SK-N-SH (cell line): Measurements from ENCODE around the gene MTMR12. TPM values are rescaled to one million over a fixed set of nuclear protein-coding genes. Genes with fewer than 3 reads are reported as not detected.

Experiments used
- CTCF ChIA-PET: fragments of 300-600, 350-600 bp; formaldehyde crosslinking; extraction: SDS; loops from one replicate; lab custom pipeline; 2021; lab: Yijun Ruan, JAX
- POLR2A ChIA-PET: fragments of 350-600 bp; sonication (Branson Sonifier 250); formaldehyde crosslinking; extraction: SDS; loops from one replicate; lab custom pipeline; 2020; ENCODE audit warnings: antibody characterized with exemption, inconsistent platforms; lab: Yijun Ruan, JAX
- DNase-seq: peaks from one replicate; pipeline ENCODE4 v3.0.0; 2012
- H2AFZ ChIP-seq: fragments of 200-600 bp; sonication (generic); 2 replicates; pipeline ENCODE4 v1.8.1; 2016; ENCODE audit warnings: antibody characterized with exemption, mild to moderate bottlenecking, low read depth
- H3F3A ChIP-seq: fragments of 200-600 bp; sonication (generic); replicated peaks from 2 replicates; pipeline ENCODE3; 2016; ENCODE audit warnings: antibody characterized with exemption, mild to moderate bottlenecking; ENCODE audit not compliant: insufficient read depth
- H3K27ac ChIP-seq, 2 experiments: fragments of 200-500 bp in 1 of 2; fragments of 200-600 bp in 1 of 2; sonication (Bioruptor generic) in 1 of 2; sonication (generic), shearing (Covaris generic) in 1 of 2; 2 replicates each; pipeline versions ENCODE4 v1.5.1 to v1.6.1; 2014 to 2016; ENCODE audit warnings: low read depth in 2 of 2, inconsistent platforms in 1 of 2, low read length in 1 of 2, mild to moderate bottlenecking in 1 of 2, mixed read lengths in 1 of 2
- H3K27me3 ChIP-seq: fragments of 200-600 bp; sonication (generic), shearing (Covaris generic); 2 replicates; pipeline ENCODE4 v1.6.1; 2016; ENCODE audit warnings: mixed run types; ENCODE audit not compliant: insufficient read depth
- H3K36me3 ChIP-seq, 2 experiments: fragments of 200-500 bp in 1 of 2; fragments of 200-600 bp in 1 of 2; sonication (Bioruptor generic) in 1 of 2; sonication (generic) in 1 of 2; replicated peaks in 1 of 2; 2 replicates each; pipeline versions ENCODE3 to v1.5.1; 2014 to 2016; ENCODE audit warnings: low read length in 1 of 2, mild to moderate bottlenecking in 1 of 2; ENCODE audit not compliant: insufficient read depth in 2 of 2, control insufficient read depth in 1 of 2
- H3K4me1 ChIP-seq, 2 experiments: fragments of 200-500 bp in 1 of 2; fragments of 200-600 bp in 1 of 2; sonication (Bioruptor generic) in 1 of 2; sonication (generic), shearing (Covaris generic) in 1 of 2; 2 replicates each; pipeline versions ENCODE4 v1.5.1 to v1.6.1; 2014 to 2016; ENCODE audit warnings: low read depth in 1 of 2, low read length in 1 of 2, mixed run types in 1 of 2; ENCODE audit not compliant: insufficient read depth in 2 of 2, control insufficient read depth in 1 of 2
- H3K4me2 ChIP-seq: fragments of 200-600 bp; sonication (generic), shearing (Covaris generic); 2 replicates; pipeline ENCODE4 v1.6.1; 2017; ENCODE audit warnings: mixed run types
- H3K4me3 ChIP-seq, 2 experiments: fragments of 200-500 bp in 1 of 2; fragments of 200-600 bp in 1 of 2; sonication (Bioruptor generic) in 1 of 2; sonication (generic), shearing (Covaris generic) in 1 of 2; 2 replicates each; pipeline versions ENCODE4 v1.5.1 to v1.8.1; 2014 to 2016; ENCODE audit warnings: low read depth in 2 of 2, inconsistent platforms in 1 of 2, low read length in 1 of 2, mild to moderate bottlenecking in 1 of 2, mixed read lengths in 1 of 2, moderate library complexity in 1 of 2
- H3K79me2 ChIP-seq: fragments of 200-600 bp; sonication (generic); 2 replicates; pipeline ENCODE4 v1.8.1; 2017; ENCODE audit warnings: mild to moderate bottlenecking; ENCODE audit not compliant: insufficient read depth
- H3K9ac ChIP-seq: fragments of 200-600 bp; sonication (generic); 2 replicates; pipeline ENCODE4 v1.6.1; 2017; ENCODE audit warnings: mixed run types
- H3K9me2 ChIP-seq: fragments of 200-600 bp; sonication (generic); 2 replicates; pipeline ENCODE4 v1.6.1; 2017; ENCODE audit warnings: mixed run types
- H3K9me3 ChIP-seq: fragments of 200-600 bp; sonication (generic); 2 replicates; pipeline ENCODE4 v1.6.1; 2017; ENCODE audit warnings: mixed run types, mild to moderate bottlenecking, moderate library complexity
- H4K20me1 ChIP-seq: fragments of 200-600 bp; sonication (generic); 2 replicates; pipeline ENCODE4 v1.6.1; 2017; ENCODE audit warnings: mild to moderate bottlenecking, mixed run types; ENCODE audit not compliant: insufficient read depth
- EZH2phosphoT487 ChIP-seq: fragments of 200-600 bp; sonication (generic); IDR thresholded peaks from 2 replicates; pipeline ENCODE4 v1.6.1; 2017; ENCODE audit warnings: low read depth, mixed run types, mild to moderate bottlenecking, antibody characterized with exemption, moderate library complexity, borderline replicate concordance
- FOSL2 ChIP-seq: IDR thresholded peaks from 2 replicates; pipeline ENCODE4 v1.4.0; 2012; ENCODE audit warnings: low read depth, mild to moderate bottlenecking, moderate library complexity, borderline replicate concordance
- FOXJ3 ChIP-seq: sonication (generic); formaldehyde crosslinking; IDR thresholded peaks from 2 replicates; pipeline ENCODE4 v1.5.1; 2020; ENCODE audit warnings: mild to moderate bottlenecking, missing genetic modification reagents
- FOXM1 ChIP-seq: IDR thresholded peaks from 2 replicates; pipeline ENCODE4 v1.4.0; 2012; ENCODE audit warnings: low read depth, mild to moderate bottlenecking
- GABPA ChIP-seq: IDR thresholded peaks from 2 replicates; pipeline ENCODE4 v1.4.0; 2012; ENCODE audit warnings: low read depth, mild to moderate bottlenecking
- GATA2 ChIP-seq: sonication (generic); formaldehyde crosslinking; IDR thresholded peaks from 2 replicates; pipeline ENCODE4 v1.5.0; 2020; ENCODE audit warnings: mild to moderate bottlenecking, missing genetic modification reagents
- JUND ChIP-seq: IDR thresholded peaks from 2 replicates; pipeline ENCODE4 v1.4.0; 2012
- POLR2AphosphoS5 ChIP-seq: IDR thresholded peaks from 2 replicates; pipeline ENCODE4 v1.6.1; 2012; ENCODE audit warnings: low read depth, low read length
- RFX5 ChIP-seq: IDR thresholded peaks from 2 replicates; pipeline ENCODE4 v1.6.1; 2012; ENCODE audit warnings: mild to moderate bottlenecking, improper control_type of control experiment, low read length
- SIN3A ChIP-seq: IDR thresholded peaks from 2 replicates; pipeline ENCODE4 v1.6.1; 2012; ENCODE audit warnings: low read depth, mild to moderate bottlenecking, low read length, moderate library complexity, borderline replicate concordance
- TAF1 ChIP-seq: IDR thresholded peaks from 2 replicates; pipeline ENCODE4 v1.6.1; 2012; ENCODE audit warnings: low read depth, mild to moderate bottlenecking, low read length, moderate library complexity, borderline replicate concordance
- TEAD4 ChIP-seq: IDR thresholded peaks from 2 replicates; pipeline ENCODE4 v1.4.0; 2012; ENCODE audit warnings: mild to moderate bottlenecking, borderline replicate concordance; ENCODE audit not compliant: insufficient read depth
- WGBS: methylation state at CpG from one replicate; pipeline ENCODE4 v1.1.6; 2017; ENCODE audit warnings: low lambda C conversion rate; 5-methylcytosine and 5-hydroxymethylcytosine counted together
- polyA plus RNA-seq, 3 experiments: library from polyadenylated mRNA; depleted of rRNA; stranded (reverse); fragments of >200 nt; gene quantifications; 2 replicates each; pipeline ENCODE4 v1.2.3, GENCODE V29; 2012
- TF ChIP-seq, protein P1 (sequence below): fragments of 200-600 bp; sonication (generic); IDR thresholded peaks from 2 replicates; pipeline ENCODE4 v1.6.1; 2017; ENCODE audit warnings: antibody characterized with exemption, mild to moderate bottlenecking, moderate library complexity
- TF ChIP-seq, protein P2 (sequence below): IDR thresholded peaks from 2 replicates; pipeline ENCODE4 v1.4.0; 2012; ENCODE audit warnings: low read depth
- TF ChIP-seq, protein P3 (sequence below): IDR thresholded peaks from 2 replicates; pipeline ENCODE4 v1.6.1; 2012; ENCODE audit warnings: mild to moderate bottlenecking, low read depth, low read length, moderate library complexity
- TF ChIP-seq, protein P4 (sequence below): IDR thresholded peaks from 2 replicates; pipeline ENCODE4 v1.4.0; 2012; ENCODE audit warnings: low read depth, borderline replicate concordance

The MTMR12 gene
- polyA plus RNA-seq, 1 of the 3 experiments (the other 2 are of a cell fraction), result 10.9 TPM

DNA sequence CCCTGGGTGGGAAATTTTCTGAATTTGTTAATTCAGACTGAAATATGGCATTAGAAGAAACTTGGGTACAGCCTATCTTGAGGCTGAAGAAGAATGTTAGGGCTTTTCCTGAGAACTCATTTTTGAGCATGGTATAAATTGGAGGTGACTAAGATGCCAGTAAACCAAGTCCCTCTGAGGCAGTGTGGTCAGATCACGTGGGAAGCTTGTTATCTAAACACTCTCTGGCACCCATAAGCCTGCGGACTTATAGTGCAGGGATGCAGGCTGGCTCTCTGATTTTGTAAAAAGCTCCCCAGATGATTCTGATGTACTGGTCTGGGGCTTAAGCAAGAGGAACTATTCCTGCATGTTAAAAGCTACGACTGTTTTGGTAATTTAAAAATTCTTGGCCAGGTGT, 34.3 kb downstream of the MTMR12 start:
- Histone ChIP-seq H3K4me2 (no peak overlapping the region), H3K4me1 (peaks cover 0 to 6% of the 10 kb centered on the region in 2 experiments; a peak in 1 of 4 replicates), H3K4me3 (no peak overlapping the region), H3F3A (no peaks in the 10 kb centered on the region), H3K9ac (no peak overlapping the region), H3K27me3 (no peaks in the 10 kb centered on the region), H4K20me1 (no peaks in the 10 kb centered on the region), H3K27ac (no peak overlapping the region; a peak in 1 of 4 replicates), H3K36me3 (peaks cover 2 to 3% of the 10 kb centered on the region in 2 experiments), H3K79me2 (peaks cover 16% of the 10 kb centered on the region), H3K9me3 (no peaks in the 10 kb centered on the region), H2AFZ (no peak overlapping the region), H3K9me2 (no peaks in the 10 kb centered on the region)
- WGBS, result 86% methylated on average over 2 of the region's 3 CpGs
- POLR2A ChIA-PET, result no interaction called here
- no peak for TF ChIP-seq TAF1
- TF ChIP-seq, protein P1, sequence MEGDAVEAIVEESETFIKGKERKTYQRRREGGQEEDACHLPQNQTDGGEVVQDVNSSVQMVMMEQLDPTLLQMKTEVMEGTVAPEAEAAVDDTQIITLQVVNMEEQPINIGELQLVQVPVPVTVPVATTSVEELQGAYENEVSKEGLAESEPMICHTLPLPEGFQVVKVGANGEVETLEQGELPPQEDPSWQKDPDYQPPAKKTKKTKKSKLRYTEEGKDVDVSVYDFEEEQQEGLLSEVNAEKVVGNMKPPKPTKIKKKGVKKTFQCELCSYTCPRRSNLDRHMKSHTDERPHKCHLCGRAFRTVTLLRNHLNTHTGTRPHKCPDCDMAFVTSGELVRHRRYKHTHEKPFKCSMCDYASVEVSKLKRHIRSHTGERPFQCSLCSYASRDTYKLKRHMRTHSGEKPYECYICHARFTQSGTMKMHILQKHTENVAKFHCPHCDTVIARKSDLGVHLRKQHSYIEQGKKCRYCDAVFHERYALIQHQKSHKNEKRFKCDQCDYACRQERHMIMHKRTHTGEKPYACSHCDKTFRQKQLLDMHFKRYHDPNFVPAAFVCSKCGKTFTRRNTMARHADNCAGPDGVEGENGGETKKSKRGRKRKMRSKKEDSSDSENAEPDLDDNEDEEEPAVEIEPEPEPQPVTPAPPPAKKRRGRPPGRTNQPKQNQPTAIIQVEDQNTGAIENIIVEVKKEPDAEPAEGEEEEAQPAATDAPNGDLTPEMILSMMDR, result no peak
- no peak for TF ChIP-seq FOXM1
- TF ChIP-seq, protein P2, sequence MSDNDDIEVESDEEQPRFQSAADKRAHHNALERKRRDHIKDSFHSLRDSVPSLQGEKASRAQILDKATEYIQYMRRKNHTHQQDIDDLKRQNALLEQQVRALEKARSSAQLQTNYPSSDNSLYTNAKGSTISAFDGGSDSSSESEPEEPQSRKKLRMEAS, result no peak
- no peak for TF ChIP-seq TEAD4
- no peak for TF ChIP-seq GABPA
- TF ChIP-seq SIN3A, result no peak
- no peak for TF ChIP-seq FOSL2
- DNase-seq, result no peak
- CTCF ChIA-PET, result interaction anchor here (1.7 kb wide), 1 partner anchor 47 kb away, joined by 5 read pairs; no protein-coding TSS in a partner anchor

DNA sequence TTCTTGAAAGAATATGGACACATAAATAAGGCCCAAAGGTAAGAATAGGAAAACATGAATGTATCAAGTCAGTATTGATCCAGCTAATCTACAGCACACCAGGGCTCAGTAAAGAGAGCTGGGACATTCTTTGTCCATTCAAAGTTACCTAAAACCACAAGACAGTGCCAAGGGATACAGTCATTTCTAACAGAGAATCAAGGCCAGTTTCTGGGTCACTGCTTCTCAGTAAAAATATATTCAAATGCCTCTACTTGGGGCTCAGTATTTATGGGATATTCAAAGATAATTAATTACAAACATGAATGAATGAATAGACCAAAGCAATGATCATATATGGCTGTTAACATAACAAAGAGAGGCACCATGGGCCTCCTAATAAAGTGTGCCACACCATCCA, 34.9 kb downstream of the MTMR12 start:
- Histone ChIP-seq H3K9me2 (no peaks in the 10 kb centered on the region), H2AFZ (no peak overlapping the region), H3K4me1 (peaks cover 0 to 6% of the 10 kb centered on the region in 2 experiments; a peak in 1 of 4 replicates), H3K27ac (no peak overlapping the region; a peak in 1 of 4 replicates), H4K20me1 (no peaks in the 10 kb centered on the region), H3K9me3 (no peaks in the 10 kb centered on the region), H3F3A (no peaks in the 10 kb centered on the region), H3K9ac (no peak overlapping the region), H3K27me3 (no peaks in the 10 kb centered on the region), H3K4me2 (no peak overlapping the region), H3K4me3 (no peak overlapping the region), H3K79me2 (peaks cover 15% of the 10 kb centered on the region), H3K36me3 (peaks cover 3 to 5% of the 10 kb centered on the region in 2 experiments)
- POLR2A ChIA-PET, result no interaction called here
- TF ChIP-seq GABPA, result no peak
- no peak for TF ChIP-seq GATA2 (CRISPR knock-in tag)
- TF ChIP-seq JUND, result no peak
- TF ChIP-seq, protein P3, sequence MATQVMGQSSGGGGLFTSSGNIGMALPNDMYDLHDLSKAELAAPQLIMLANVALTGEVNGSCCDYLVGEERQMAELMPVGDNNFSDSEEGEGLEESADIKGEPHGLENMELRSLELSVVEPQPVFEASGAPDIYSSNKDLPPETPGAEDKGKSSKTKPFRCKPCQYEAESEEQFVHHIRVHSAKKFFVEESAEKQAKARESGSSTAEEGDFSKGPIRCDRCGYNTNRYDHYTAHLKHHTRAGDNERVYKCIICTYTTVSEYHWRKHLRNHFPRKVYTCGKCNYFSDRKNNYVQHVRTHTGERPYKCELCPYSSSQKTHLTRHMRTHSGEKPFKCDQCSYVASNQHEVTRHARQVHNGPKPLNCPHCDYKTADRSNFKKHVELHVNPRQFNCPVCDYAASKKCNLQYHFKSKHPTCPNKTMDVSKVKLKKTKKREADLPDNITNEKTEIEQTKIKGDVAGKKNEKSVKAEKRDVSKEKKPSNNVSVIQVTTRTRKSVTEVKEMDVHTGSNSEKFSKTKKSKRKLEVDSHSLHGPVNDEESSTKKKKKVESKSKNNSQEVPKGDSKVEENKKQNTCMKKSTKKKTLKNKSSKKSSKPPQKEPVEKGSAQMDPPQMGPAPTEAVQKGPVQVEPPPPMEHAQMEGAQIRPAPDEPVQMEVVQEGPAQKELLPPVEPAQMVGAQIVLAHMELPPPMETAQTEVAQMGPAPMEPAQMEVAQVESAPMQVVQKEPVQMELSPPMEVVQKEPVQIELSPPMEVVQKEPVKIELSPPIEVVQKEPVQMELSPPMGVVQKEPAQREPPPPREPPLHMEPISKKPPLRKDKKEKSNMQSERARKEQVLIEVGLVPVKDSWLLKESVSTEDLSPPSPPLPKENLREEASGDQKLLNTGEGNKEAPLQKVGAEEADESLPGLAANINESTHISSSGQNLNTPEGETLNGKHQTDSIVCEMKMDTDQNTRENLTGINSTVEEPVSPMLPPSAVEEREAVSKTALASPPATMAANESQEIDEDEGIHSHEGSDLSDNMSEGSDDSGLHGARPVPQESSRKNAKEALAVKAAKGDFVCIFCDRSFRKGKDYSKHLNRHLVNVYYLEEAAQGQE, result no peak
- no peak for TF ChIP-seq RFX5
- no peak for TF ChIP-seq POLR2AphosphoS5
- TF ChIP-seq EZH2phosphoT487, result no peak
- TF ChIP-seq, protein P4, sequence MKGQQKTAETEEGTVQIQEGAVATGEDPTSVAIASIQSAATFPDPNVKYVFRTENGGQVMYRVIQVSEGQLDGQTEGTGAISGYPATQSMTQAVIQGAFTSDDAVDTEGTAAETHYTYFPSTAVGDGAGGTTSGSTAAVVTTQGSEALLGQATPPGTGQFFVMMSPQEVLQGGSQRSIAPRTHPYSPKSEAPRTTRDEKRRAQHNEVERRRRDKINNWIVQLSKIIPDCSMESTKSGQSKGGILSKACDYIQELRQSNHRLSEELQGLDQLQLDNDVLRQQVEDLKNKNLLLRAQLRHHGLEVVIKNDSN, result no peak
- TF ChIP-seq, protein P1, result no peak
- no peak for TF ChIP-seq FOXJ3 (CRISPR knock-in tag)
- TF ChIP-seq, protein P2, result no peak
- no peak for DNase-seq
- CTCF ChIA-PET, result no interaction called here
